Measurements from ENCODE around the gene DNAJC5. TPM values are rescaled to one million over a fixed set of nuclear protein-coding genes. Genes with fewer than 3 reads are reported as not detected.

The DNAJC5 gene
- total and polyA plus RNA-seq, 2 of the 8 experiments (the other 6 are each of a cell fraction or from before 2014, with no cell fraction given), result 19.2 to 31.2 TPM

DNA sequence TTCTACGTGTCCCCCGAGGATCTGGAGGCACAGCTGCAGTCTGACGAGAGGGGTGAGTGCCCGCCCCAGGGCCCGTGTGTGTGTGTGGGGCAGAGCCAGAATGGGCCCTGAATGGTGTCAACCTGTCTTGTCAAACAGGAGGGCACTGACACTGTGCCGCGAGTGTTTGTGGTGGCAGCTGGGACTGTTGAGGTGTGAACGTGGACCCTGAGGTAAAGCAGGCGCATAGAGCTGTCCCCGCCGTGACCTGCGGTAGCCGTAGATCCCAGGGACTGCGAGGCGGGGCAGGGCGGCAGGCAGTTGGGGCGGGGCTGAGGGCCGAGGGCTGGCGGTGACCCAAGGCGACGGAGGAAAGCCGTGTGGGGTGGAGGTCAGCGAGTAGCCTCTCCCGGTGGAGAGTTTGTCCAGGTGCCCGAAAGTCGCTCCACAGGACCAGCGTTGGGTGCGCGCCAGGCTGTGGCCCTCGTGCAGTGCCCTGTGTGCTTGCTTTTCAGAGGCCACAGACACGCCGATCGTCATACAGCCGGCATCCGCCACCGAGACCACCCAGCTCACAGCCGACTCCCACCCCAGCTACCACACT is 36.1 kb downstream of the DNAJC5 start (continued):
- TF ChIP-seq, protein P1, sequence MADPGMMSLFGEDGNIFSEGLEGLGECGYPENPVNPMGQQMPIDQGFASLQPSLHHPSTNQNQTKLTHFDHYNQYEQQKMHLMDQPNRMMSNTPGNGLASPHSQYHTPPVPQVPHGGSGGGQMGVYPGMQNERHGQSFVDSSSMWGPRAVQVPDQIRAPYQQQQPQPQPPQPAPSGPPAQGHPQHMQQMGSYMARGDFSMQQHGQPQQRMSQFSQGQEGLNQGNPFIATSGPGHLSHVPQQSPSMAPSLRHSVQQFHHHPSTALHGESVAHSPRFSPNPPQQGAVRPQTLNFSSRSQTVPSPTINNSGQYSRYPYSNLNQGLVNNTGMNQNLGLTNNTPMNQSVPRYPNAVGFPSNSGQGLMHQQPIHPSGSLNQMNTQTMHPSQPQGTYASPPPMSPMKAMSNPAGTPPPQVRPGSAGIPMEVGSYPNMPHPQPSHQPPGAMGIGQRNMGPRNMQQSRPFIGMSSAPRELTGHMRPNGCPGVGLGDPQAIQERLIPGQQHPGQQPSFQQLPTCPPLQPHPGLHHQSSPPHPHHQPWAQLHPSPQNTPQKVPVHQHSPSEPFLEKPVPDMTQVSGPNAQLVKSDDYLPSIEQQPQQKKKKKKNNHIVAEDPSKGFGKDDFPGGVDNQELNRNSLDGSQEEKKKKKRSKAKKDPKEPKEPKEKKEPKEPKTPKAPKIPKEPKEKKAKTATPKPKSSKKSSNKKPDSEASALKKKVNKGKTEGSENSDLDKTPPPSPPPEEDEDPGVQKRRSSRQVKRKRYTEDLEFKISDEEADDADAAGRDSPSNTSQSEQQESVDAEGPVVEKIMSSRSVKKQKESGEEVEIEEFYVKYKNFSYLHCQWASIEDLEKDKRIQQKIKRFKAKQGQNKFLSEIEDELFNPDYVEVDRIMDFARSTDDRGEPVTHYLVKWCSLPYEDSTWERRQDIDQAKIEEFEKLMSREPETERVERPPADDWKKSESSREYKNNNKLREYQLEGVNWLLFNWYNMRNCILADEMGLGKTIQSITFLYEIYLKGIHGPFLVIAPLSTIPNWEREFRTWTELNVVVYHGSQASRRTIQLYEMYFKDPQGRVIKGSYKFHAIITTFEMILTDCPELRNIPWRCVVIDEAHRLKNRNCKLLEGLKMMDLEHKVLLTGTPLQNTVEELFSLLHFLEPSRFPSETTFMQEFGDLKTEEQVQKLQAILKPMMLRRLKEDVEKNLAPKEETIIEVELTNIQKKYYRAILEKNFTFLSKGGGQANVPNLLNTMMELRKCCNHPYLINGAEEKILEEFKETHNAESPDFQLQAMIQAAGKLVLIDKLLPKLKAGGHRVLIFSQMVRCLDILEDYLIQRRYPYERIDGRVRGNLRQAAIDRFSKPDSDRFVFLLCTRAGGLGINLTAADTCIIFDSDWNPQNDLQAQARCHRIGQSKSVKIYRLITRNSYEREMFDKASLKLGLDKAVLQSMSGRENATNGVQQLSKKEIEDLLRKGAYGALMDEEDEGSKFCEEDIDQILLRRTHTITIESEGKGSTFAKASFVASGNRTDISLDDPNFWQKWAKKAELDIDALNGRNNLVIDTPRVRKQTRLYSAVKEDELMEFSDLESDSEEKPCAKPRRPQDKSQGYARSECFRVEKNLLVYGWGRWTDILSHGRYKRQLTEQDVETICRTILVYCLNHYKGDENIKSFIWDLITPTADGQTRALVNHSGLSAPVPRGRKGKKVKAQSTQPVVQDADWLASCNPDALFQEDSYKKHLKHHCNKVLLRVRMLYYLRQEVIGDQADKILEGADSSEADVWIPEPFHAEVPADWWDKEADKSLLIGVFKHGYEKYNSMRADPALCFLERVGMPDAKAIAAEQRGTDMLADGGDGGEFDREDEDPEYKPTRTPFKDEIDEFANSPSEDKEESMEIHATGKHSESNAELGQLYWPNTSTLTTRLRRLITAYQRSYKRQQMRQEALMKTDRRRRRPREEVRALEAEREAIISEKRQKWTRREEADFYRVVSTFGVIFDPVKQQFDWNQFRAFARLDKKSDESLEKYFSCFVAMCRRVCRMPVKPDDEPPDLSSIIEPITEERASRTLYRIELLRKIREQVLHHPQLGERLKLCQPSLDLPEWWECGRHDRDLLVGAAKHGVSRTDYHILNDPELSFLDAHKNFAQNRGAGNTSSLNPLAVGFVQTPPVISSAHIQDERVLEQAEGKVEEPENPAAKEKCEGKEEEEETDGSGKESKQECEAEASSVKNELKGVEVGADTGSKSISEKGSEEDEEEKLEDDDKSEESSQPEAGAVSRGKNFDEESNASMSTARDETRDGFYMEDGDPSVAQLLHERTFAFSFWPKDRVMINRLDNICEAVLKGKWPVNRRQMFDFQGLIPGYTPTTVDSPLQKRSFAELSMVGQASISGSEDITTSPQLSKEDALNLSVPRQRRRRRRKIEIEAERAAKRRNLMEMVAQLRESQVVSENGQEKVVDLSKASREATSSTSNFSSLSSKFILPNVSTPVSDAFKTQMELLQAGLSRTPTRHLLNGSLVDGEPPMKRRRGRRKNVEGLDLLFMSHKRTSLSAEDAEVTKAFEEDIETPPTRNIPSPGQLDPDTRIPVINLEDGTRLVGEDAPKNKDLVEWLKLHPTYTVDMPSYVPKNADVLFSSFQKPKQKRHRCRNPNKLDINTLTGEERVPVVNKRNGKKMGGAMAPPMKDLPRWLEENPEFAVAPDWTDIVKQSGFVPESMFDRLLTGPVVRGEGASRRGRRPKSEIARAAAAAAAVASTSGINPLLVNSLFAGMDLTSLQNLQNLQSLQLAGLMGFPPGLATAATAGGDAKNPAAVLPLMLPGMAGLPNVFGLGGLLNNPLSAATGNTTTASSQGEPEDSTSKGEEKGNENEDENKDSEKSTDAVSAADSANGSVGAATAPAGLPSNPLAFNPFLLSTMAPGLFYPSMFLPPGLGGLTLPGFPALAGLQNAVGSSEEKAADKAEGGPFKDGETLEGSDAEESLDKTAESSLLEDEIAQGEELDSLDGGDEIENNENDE (IDR thresholded peaks at IDR 0.05; ENCODE audit: insufficient replicate concordance, low read length), result no peak
- TF ChIP-seq NRF1 (IDR thresholded peaks at IDR 0.05; ENCODE audit: low read depth, low read length) (no peak), MAX (IDR thresholded peaks at IDR 0.05) (no peak), GTF2F1 (IDR thresholded peaks at IDR 0.05; ENCODE audit: borderline replicate concordance, low read depth, low read length) (no peak), BCL11A (IDR thresholded peaks at IDR 0.05; ENCODE audit: low read depth in 2 of 2, low read length in 2 of 2) (no peak), HDAC2 (IDR thresholded peaks at IDR 0.05; ENCODE audit: borderline replicate concordance in 1 of 2, low read depth in 2 of 2, low read length in 2 of 2) (no peak)
- TF ChIP-seq, protein P2, sequence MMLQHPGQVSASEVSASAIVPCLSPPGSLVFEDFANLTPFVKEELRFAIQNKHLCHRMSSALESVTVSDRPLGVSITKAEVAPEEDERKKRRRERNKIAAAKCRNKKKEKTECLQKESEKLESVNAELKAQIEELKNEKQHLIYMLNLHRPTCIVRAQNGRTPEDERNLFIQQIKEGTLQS (IDR thresholded peaks at IDR 0.05; ENCODE audit: insufficient read depth, low read depth, low read length), result no peak
- TF ChIP-seq, protein P3, sequence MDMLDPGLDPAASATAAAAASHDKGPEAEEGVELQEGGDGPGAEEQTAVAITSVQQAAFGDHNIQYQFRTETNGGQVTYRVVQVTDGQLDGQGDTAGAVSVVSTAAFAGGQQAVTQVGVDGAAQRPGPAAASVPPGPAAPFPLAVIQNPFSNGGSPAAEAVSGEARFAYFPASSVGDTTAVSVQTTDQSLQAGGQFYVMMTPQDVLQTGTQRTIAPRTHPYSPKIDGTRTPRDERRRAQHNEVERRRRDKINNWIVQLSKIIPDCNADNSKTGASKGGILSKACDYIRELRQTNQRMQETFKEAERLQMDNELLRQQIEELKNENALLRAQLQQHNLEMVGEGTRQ (IDR thresholded peaks at IDR 0.05; ENCODE audit: low read length), result no peak

Data from H1 (cell line).